Posterior vena cava (tissue), 2 donors: ENCODE results near the gene ARID1A. TPM values are rescaled to one million over a fixed set of nuclear protein-coding genes. Genes with fewer than 3 reads are reported as not detected.

Source experiments
- total RNA-seq, 2 donors: library from RNA; stranded (reverse); fragmentation: NEBNext Ultra II Directional; extraction: Animal tissue kit (Norgen Biotek cat#: 25700); gene quantifications; one replicate each; pipeline ENCODE4 v1.2.1, GENCODE V29; 2021
- donor health status: DM: yes; HTN: yes; CAD: no.
- donor health status: DM: yes; HTN: yes; CAD: no.

ARID1A gene
- total RNA-seq, 2 donors from 2014 or later: 48.1 to 48.6 TPM

Other genes starting within 250 kb of the ARID1A start
- 100 to 1,000 TPM; 129 to 265 TPM for gene HMGN2, start 223.6 kb upstream of the ARID1A start, total RNA-seq
- gene RPS6KA1, start 166.3 kb upstream of the ARID1A start, total RNA-seq: 10 to 100 TPM; 10.2 to 13.9 TPM
- gene PIGV, start 91.9 kb downstream of the ARID1A start, total RNA-seq: 1 to 10 TPM; 6.3 to 7.9 TPM
- gene ZDHHC18, start 130.7 kb downstream of the ARID1A start, total RNA-seq: 10 to 100 TPM; 17.4 to 17.7 TPM
- gene SFN, start 167.1 kb downstream of the ARID1A start, total RNA-seq: 1 to 10 TPM; 1.2 to 6.7 TPM
- gene GPN2, start 194.3 kb downstream of the ARID1A start, total RNA-seq: 10 to 100 TPM; 17.7 to 19.4 TPM
- gene GPATCH3, start 204.5 kb downstream of the ARID1A start, total RNA-seq: 1 to 10 TPM; 7.1 to 9.2 TPM
- gene NR0B2, start 218.0 kb downstream of the ARID1A start, total RNA-seq: not detected
- 10 to 100 TPM; 43.0 to 48.4 TPM for gene NUDC, start 225.7 kb downstream of the ARID1A start, total RNA-seq